GOT3 (cell line): ENCODE data around the gene UBE2H.
"Not testable (repeated sequence)": the region's sequence is repeated elsewhere in the genome, so short reads cannot be mapped to it uniquely, and the experiment has no call there.

Source experiments
- DNase-seq: peaks from one replicate; lab custom pipeline; 2025; ENCODE audit warnings: mixed read lengths; lab: John Stamatoyannopoulos, UW

The UBE2H gene

GRCh38 chr7:129952653-129953560 lies at the start of gene UBE2H:
TSS of gene UBE2H (minus strand) at chr7:129952960. CDS start at chr7:129952555, 405 bp downstream.
- peak; percentile 55 for DNase-seq

- no peak for DNase-seq
These were observed 45.7 kb upstream of the UBE2H start for GRCh38 chr7:129998446-129998845.

DNA sequence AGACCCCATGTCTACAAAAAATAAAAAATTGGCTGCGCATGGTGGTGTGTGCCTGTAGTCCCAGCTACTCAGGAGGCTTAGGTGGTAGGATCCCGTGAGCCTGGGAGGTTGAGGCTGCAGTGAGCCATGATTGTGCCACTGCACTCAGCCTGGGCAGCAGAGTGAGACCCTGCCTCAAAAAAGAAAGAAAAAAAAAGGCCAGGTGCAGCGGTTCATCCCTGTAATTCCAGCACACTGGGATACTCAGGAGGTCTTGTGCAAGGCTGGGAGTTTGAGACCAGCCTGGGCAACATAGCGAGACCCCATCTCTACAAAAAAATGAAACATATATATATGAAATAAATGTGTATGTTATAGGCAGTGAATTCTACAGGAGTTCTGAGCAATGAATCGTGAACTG lies 44.5 kb upstream of the UBE2H start:
- no peak for DNase-seq

DNA sequence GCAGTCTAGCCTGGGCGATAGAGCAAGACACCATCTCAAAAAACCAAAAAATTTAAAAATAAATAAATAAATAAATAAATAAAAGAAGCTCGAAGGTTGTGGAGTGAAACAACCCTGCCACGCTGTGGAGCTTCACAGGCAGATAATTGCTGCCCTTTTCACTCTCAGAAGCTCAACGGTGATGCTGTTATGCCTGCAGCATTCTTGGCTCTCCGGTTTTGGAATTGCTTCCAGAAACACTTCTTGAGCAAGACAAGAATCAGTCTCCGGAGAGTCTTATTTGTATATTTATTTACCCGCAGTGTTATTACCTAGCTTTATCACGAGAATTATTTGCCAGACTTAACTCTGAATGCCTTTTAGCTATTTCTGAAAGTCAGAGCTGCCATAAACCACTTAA lies 40.5 kb upstream of the UBE2H start:
- no peak for DNase-seq

DNA sequence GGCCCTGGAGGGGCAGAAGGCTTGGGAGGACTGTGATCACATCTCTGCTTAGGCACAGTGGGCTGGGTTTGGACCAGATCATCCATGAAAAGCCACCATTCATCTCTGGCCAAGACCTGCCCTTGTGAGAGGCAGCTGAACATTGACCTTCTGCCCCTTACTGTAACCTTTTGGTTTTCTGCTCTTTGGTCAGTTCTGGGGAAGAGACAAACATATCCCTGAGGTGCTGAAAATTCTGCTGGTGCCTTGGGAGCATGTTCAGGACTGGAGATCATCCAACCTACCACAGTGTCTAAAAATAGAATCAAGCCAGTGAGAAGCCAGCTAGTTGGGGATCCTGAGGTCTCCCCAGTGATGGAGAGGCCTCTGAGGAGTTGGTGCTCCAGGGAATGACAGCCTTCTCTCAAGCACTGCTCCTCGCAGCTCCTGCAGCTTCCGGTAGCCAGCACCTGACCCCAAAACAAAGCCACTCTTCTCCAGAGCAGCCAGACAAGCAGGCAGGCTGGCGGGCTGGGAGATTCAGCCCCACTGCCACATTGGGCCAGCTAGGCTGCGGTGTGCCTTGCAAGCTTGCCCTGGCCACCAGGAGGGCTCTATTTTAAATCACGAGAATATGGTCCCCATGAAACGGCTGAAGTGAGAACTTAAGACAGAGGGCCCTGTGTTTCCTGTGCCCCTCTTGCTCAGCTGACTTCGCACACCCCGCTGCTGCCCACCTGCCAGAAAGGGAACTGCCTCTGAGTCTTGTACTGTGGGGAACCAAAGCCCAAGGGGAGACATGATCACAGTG lies 37.8 kb upstream of the UBE2H start:
- no peak for DNase-seq

- no peak for DNase-seq
These were observed 36.7 kb upstream of the UBE2H start for GRCh38 chr7:129989466-129989865.

- DNase-seq, result no peak
These were observed 33.8 kb upstream of the UBE2H start for GRCh38 chr7:129986600-129986999.

GRCh38 chr7:129980667-129981066 lies 27.9 kb upstream of the UBE2H start:
- no peak for DNase-seq

- no peak for DNase-seq
These were observed 22.5 kb upstream of the UBE2H start for GRCh38 chr7:129975309-129975708.

DNA sequence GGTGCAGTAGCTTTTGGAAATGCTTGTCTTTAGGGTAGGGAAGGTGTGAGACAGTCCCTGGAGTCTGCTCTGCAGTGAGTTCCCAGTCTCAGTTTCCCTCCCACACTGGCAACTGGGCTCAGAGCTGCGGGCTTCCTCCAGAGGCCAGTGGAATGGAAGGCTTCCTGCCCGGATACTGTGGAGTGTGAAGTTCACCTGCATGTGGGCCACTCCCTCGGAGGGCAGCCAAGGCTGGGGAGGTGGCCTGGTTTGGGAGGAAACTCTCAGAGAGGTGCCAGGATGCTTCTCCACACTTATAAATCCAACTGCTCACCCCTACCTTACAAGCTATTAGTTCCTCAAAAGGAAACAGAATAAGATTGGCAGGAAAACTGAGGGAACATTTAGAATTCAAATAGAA lies 18.1 kb upstream of the UBE2H start:
- no peak for DNase-seq

GRCh38 chr7:129969881-129970446 lies 17.2 kb upstream of the UBE2H start:
- DNase-seq, result no peak

DNA sequence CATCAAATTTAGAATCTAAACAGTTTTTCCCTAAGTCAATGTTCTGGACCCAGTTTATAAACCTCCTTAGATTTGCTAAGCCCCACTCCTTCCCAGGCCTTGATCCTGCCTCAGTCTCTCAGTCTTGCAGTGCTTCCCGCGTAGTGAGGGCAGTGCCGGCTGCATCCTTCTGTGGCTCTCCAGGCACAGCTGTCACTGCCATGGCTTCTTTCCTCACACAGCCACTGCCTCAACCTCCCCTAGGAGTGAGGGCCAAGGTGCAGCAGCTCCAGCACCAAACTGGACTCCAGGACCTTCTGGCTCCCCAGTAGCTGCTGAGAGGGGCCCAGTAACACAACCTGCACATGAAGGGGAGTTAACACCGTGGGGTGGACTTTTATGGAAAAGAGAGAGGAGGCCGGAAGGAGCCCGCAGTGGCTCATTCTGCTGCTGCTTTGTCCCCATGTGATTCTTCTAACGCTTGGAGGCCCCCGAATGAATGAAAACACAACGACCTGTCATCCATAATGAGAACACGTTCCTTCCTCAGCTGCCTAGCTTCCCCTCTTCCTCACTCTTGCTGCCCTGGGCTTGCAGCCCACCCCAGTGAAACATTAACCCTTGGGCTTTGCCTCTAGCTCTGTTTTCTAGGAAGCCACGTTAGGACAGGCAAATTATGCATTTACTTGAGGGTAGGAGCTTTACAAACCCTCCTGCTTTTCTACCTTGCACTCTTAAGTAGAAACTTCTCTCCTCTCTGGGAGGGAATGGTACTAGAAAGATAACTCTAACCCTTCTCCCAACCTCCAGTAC lies 16.0 kb upstream of the UBE2H start:
- no peak for DNase-seq

DNA sequence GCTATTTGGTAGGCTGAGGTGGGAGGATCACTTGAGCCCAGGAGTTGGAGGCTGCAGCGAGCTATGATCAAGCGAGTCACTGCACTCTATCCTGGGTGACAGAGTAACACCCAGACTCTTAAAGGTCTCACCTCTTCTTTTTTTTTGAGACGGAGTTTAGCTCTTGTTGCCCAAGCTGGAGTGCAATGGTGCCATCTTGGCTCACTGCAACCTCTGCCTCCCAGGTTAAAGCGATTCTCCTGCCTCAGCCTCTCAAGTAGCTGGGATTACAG lies 7.4 kb upstream of the UBE2H start:
- not testable (repeated sequence) for DNase-seq

DNA sequence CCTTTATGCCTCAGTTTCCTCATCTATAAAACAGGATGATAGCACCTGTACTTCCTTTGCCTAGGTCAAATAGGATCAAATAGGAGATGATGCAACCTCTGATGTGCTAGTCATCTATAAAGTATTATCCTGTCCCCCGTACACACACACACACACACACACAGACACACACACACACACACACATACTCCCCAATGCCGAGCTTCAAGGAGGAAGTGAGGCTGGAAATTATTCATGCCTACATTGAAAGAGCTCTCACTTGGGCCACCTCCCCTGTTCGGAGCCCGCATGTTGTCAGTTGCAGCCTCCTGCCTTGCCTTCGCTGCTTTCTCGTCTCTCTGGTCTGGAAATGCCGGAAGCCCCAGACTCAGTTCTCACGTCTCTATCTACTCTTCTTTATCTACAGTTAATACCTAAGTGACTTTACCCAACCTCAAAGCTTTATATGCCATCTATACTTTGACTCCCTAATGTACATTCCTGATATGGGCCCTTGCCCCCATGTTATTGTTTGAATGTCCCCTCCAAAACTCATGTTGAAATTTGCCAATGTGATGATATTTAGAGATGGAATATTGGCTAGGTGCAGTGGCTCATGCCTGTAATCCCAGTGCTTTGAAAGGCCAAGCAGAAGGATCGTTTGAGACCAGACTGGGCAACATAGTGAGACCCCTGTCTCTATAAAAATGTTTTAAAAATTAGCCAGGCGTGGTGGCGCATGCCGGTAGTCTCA lies 6.9 kb upstream of the UBE2H start:
- no peak for DNase-seq

DNA sequence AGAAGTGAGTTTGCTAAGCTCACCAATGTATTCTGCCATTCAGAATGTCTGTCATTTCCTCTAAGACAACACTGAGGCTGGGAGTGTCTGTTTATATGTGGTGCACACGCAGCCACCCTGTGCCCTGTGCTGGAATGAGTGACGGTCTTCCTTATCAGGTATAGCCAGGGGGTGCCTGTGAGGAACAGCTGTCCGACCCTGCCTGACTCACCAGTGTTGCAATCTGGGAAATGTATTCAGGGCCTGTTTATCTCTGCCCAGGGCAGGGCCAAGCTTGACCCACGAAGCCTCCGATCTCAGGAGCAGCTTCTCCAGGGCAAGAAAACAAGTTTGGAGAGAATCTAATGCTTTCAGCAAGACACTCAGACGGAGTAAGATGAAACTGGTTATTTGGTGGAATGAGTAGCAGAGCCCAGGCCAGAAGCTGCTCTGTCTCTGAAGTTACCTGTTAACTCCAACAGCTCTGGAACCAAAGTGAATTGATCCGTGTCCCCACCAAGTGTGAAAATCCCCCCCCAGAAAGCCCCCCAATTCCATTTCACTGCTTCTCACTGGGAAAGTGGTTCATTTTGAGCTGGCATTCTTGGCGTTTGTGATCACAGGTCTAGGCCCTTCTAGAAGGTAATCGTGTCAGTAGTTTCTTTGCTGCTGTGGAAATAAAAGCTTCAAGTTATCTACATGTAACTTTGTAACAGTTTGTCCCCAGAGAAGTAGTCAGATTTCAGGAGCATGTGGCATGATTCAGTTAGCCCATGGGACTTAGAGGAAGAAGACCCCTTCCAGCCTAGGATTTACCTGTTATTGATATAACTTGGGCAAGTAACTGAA lies 6.1 kb upstream of the UBE2H start:
- no peak for DNase-seq

DNA sequence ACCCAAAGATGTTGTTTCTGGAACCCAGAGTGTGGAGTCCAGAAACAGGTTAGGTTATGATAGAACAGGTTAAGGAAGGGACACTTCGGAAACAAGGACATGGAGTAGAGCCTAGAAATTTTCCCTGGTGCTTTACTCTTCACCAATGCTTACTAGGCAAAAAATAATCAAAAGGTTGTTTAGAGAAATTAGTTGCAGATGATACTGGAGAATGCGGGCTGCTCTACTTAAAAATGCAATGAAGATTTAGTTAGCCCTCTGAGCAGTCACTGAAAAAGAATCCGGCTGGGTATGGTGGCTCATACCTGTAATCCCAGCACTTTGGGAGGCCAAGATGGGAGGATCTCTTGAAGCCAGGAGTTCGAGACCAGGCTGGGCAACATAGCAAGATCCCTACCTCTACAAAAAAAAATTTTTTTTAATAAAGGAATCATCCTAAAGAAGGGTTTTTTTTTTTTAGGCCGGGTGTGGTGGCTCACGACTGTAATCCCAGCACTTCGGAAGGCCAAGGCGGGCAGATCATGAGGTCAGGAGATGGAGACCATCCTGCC lies 3.3 kb upstream of the UBE2H start:
- no peak for DNase-seq

GRCh38 chr7:129952086-129952652 lies 591 bp downstream of the UBE2H start:
- DNase-seq, result peak; percentile 26

GRCh38 chr7:129951226-129952085 lies 1.3 kb downstream of the UBE2H start:
- DNase-seq, result no peak

DNA sequence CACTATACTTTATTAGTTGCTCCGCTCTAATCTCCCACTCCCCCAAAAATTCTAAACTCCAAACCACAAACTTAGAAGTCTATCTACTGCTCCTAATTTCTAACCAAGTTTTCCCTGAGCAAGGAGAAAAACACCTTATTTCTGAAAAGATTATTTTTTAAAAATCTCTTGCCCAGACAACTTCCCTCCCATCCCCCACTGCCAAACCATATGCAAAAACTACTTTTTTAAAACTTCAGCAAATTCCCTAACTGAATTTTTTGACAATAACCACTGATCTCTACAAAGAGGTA lies 1.9 kb downstream of the UBE2H start:
- no peak for DNase-seq
